Testis (tissue), 2 donors: ENCODE results near the gene ORAI2.

ENCODE experiments used
- POLR2A ChIP-seq: fragments of 450-650 bp; IDR thresholded peaks from one replicate; pipeline ENCODE4 v1.6.1; 2017; ENCODE audit warnings: antibody characterized with exemption, mild to moderate bottlenecking, moderate library complexity
- TF ChIP-seq, protein P1 (sequence below), 3 experiments: fragments of 450-650 bp in 2 of 3; fragments of 200-600 bp in 1 of 3; sonication (generic) in 1 of 3; IDR thresholded peaks; one replicate each; pipeline ENCODE4 v1.5.1; 2016 to 2019; ENCODE audit warnings: antibody characterized with exemption in 3 of 3, mild to moderate bottlenecking in 2 of 3, moderate library complexity in 1 of 3

DNA sequence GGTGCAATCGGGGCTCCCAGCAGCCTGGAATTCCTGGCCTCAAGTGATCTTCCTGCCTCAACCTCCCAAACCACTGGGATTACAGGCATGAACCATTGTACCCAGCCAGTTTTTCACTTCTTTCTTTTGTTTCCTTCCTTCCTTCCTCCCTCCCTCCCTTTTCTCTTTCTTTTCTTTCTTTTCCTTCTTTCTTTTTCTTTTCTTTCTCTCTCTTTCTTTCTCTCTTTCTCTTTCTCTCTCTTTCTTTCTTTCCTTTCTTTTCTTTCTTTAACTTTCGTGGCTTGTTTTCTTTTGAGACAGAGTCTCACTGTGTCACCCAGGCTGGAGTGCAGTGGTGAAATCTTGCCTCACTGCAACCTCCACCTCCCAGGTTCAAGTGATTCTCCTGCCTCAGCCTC, 12.3 kb downstream of the ORAI2 start:
- TF ChIP-seq, protein P1, sequence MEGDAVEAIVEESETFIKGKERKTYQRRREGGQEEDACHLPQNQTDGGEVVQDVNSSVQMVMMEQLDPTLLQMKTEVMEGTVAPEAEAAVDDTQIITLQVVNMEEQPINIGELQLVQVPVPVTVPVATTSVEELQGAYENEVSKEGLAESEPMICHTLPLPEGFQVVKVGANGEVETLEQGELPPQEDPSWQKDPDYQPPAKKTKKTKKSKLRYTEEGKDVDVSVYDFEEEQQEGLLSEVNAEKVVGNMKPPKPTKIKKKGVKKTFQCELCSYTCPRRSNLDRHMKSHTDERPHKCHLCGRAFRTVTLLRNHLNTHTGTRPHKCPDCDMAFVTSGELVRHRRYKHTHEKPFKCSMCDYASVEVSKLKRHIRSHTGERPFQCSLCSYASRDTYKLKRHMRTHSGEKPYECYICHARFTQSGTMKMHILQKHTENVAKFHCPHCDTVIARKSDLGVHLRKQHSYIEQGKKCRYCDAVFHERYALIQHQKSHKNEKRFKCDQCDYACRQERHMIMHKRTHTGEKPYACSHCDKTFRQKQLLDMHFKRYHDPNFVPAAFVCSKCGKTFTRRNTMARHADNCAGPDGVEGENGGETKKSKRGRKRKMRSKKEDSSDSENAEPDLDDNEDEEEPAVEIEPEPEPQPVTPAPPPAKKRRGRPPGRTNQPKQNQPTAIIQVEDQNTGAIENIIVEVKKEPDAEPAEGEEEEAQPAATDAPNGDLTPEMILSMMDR (IDR thresholded peaks at IDR 0.05): no peak
- no peak for TF ChIP-seq POLR2A
